Endothelial cell of umbilical vein (primary cell): ENCODE results near the gene WAC. TPM values are rescaled to one million over a fixed set of nuclear protein-coding genes. Genes with fewer than 3 reads are reported as not detected.

Experiments
- BruUV-seq: library from RNA; stranded (reverse); fragments of 400-500 nt; replicated peaks from 2 replicates; lab custom pipeline; 2021; lab: Mats Ljungman, UMichigan
- CTCF ChIA-PET: fragments of 300-600, 350-600 bp; sonication (Branson Sonifier 250); formaldehyde crosslinking; loops from one replicate; lab custom pipeline; 2021; ENCODE audit warnings: antibody characterized with exemption, inconsistent platforms; lab: Charles Lee
- POLR2A ChIA-PET: fragments of 300-600, 350-600 bp; sonication (Branson Sonifier 250); formaldehyde crosslinking; loops from one replicate; lab custom pipeline; 2021; ENCODE audit warnings: antibody characterized with exemption, inconsistent platforms; lab: Charles Lee
- DNase-seq: peaks from one replicate; pipeline ENCODE4 v3.0.0-alpha.2; 2011; ENCODE audit warnings: low read depth, low spot score
- FAIRE-seq: peaks from 2 replicates; lab custom pipeline; 2011; peaks lifted over from hg19 to GRCh38; lab: Jason Lieb, UNC
- H2AFZ ChIP-seq: 2 replicates; pipeline ENCODE4 v1.6.0; 2012; ENCODE audit warnings: low read depth, low read length, control low read depth, inconsistent platforms
- H3K27ac ChIP-seq: 2 replicates; pipeline ENCODE4 v1.5.1; 2011; ENCODE audit warnings: low read depth, mild to moderate bottlenecking, control low read depth, low read length, moderate library complexity; ENCODE audit not compliant: insufficient read depth
- H3K27me3 ChIP-seq, 2 experiments: 2 replicates each; pipeline versions ENCODE4 v1.6.0 to v1.6.1; 2011; ENCODE audit warnings: low read length in 2 of 2, mixed read lengths in 1 of 2; ENCODE audit not compliant: control insufficient read depth in 2 of 2, insufficient read depth in 2 of 2
- H3K36me3 ChIP-seq, 2 experiments: 2 replicates in 1 of 2; 3 replicates in 1 of 2; pipeline ENCODE4 v1.5.1; 2011; ENCODE audit warnings: low read length in 2 of 2, mild to moderate bottlenecking in 1 of 2, moderate library complexity in 1 of 2; ENCODE audit not compliant: control insufficient read depth in 2 of 2, insufficient read depth in 2 of 2; ENCODE audit errors: extremely low read depth in 1 of 2
- H3K4me1 ChIP-seq: 3 replicates; pipeline ENCODE4 v1.5.1; 2011; ENCODE audit warnings: mild to moderate bottlenecking, low read length; ENCODE audit not compliant: control insufficient read depth, insufficient read depth; ENCODE audit errors: extremely low read depth
- H3K4me2 ChIP-seq: 2 replicates; pipeline ENCODE4 v1.6.1; 2011; ENCODE audit warnings: low read length, control low read depth, mixed read lengths; ENCODE audit not compliant: insufficient read depth
- H3K4me3 ChIP-seq, 3 experiments: fragments of 200-600 bp in 1 of 3; sonication (generic), shearing (Covaris generic) in 1 of 3; replicated peaks in 1 of 3; 2 replicates each; pipeline ENCODE4 v1.5.1; 2011 to 2016; ENCODE audit warnings: control low read depth in 3 of 3, low read length in 3 of 3, mild to moderate bottlenecking in 2 of 3, inconsistent platforms in 1 of 3, low read depth in 1 of 3, moderate library complexity in 1 of 3; ENCODE audit not compliant: insufficient read depth in 1 of 3
- H3K79me2 ChIP-seq: 2 replicates; pipeline ENCODE4 v1.6.0; 2012; ENCODE audit warnings: low read length, inconsistent platforms; ENCODE audit not compliant: control insufficient read depth, insufficient read depth
- H3K9ac ChIP-seq: replicated peaks from 2 replicates; pipeline ENCODE3; 2011; ENCODE audit warnings: low read length, control low read depth; ENCODE audit not compliant: insufficient read depth; ENCODE audit errors: extremely low read depth
- H3K9me1 ChIP-seq: replicated peaks from 3 replicates; pipeline ENCODE4 v1.6.0; 2011; ENCODE audit warnings: mild to moderate bottlenecking, low read length; ENCODE audit not compliant: control insufficient read depth, insufficient read depth; ENCODE audit errors: extremely low read depth
- H3K9me3 ChIP-seq: replicated peaks from 2 replicates; pipeline ENCODE4 v1.5.1; 2012; ENCODE audit warnings: low read length, inconsistent platforms; ENCODE audit not compliant: control insufficient read depth, insufficient read depth
- H4K20me1 ChIP-seq: replicated peaks from 2 replicates; pipeline ENCODE3; 2011; ENCODE audit warnings: mild to moderate bottlenecking, low read length; ENCODE audit not compliant: control insufficient read depth, insufficient read depth; ENCODE audit errors: extremely low read depth
- EZH2 ChIP-seq: IDR thresholded peaks from 2 replicates; pipeline ENCODE4 v1.6.1; 2012; ENCODE audit warnings: borderline replicate concordance, low read depth, mild to moderate bottlenecking, moderate library complexity, low read length, inconsistent platforms; ENCODE audit not compliant: severe bottlenecking
- FOS ChIP-seq: IDR thresholded peaks from 2 replicates; pipeline ENCODE4 v1.6.1; 2011; ENCODE audit warnings: mild to moderate bottlenecking, low read length, moderate library complexity, borderline replicate concordance; ENCODE audit not compliant: insufficient read depth
- GATA2 ChIP-seq: IDR thresholded peaks from 2 replicates; pipeline ENCODE4 v1.7.0; 2011; ENCODE audit warnings: low read depth, mild to moderate bottlenecking, moderate library complexity, mixed read lengths, low read length; ENCODE audit not compliant: insufficient read length, insufficient read depth
- JUN ChIP-seq: IDR thresholded peaks from 2 replicates; pipeline ENCODE4 v1.6.1; 2011; ENCODE audit warnings: borderline replicate concordance, low read depth; ENCODE audit not compliant: insufficient read length, insufficient read depth
- MYC ChIP-seq: IDR thresholded peaks from one replicate; pipeline ENCODE4 v1.6.1; 2011; ENCODE audit warnings: mild to moderate bottlenecking, low read depth, low read length
- POLR2A ChIP-seq: IDR thresholded peaks from 2 replicates; pipeline ENCODE4 v1.6.1; 2012; ENCODE audit warnings: low read depth, mild to moderate bottlenecking, control low read depth, low read length
- POLR2AphosphoS5 ChIP-seq: IDR thresholded peaks from 2 replicates; pipeline ENCODE4 v1.6.1; 2012; ENCODE audit warnings: low read depth, mild to moderate bottlenecking, control low read depth, low read length, moderate library complexity; ENCODE audit not compliant: insufficient read depth
- dilution Hi-C: fragments of 300-500 bp; cut with MboI; formaldehyde crosslinking; loops from one replicate; pipeline ENCODE4 v1.15.0; 2019; ENCODE audit warnings: low sequenced_read_pairs; ENCODE audit not compliant: extremely low pct_ligation_motif_present
- intact Hi-C: fragments of 100-400 bp; cut with micrococcal nuclease; formaldehyde crosslinking; loops from one replicate; pipeline ENCODE4 v1.10.0; 2022
- polyA plus RNA-seq, 4 experiments: library from polyadenylated mRNA; depleted of rRNA in 3 of 4; stranded (reverse) in 3 of 4; unstranded in 1 of 4; fragments of >200 nt; gene quantifications; 2 replicates each; pipeline versions ENCODE4 v1.2.1 to v1.2.3, GENCODE V29; 2011 to 2012; ENCODE audit warnings: missing spikeins in 1 of 4
- total RNA-seq: library from RNA; stranded (reverse); gene quantifications from 2 replicates; pipeline ENCODE4 v1.2.3, GENCODE V29; 2021
- TF ChIP-seq, protein P1 (sequence below): IDR thresholded peaks from 2 replicates; pipeline ENCODE4 v1.6.1; 2011; ENCODE audit not compliant: insufficient read depth, insufficient read length
- TF ChIP-seq, protein P2 (sequence below), 2 donors: IDR thresholded peaks; 1 replicate in 1 of 2; 2 replicates in 1 of 2; pipeline ENCODE4 v1.5.1; 2011; ENCODE audit warnings: low read length in 2 of 2, mild to moderate bottlenecking in 2 of 2, moderate library complexity in 2 of 2, control low read depth in 1 of 2, inconsistent platforms in 1 of 2, low read depth in 1 of 2; ENCODE audit not compliant: insufficient read depth in 1 of 2; ENCODE audit errors: extremely low read depth in 1 of 2

Gene WAC
- total and polyA plus RNA-seq, 2 donors (not counting 3 experiments of a cell fraction or from before 2014, with no cell fraction given) = 49.2 to 101 TPM

DNA sequence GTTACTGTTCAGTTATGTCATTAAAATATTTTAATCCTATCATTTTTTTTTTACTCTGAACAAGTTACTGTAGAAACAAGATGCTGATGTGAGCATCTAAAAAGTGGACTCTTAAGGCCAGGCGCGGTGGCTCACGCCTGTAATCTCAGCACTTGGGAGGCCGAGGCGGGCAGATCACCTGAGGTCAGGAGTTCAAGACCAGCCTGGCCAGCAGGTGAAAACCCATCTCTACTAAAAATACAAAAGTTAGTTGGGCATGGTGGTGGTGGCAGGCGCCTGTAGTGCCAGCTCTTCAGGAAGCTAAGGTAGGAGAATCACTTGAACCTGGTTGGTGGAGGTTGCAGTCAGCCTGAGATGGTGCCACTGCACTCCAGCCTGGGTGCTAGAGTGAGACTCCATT is 2.9 kb downstream of the WAC start:
- peaks cover 86% of the 10 kb centered on the region for H3K79me2 ChIP-seq
- H2AFZ ChIP-seq = no peak overlapping the region
- peaks cover 17% of the 10 kb centered on the region for H3K4me1 ChIP-seq
- no peaks in the 10 kb centered on the region for H3K9me1 ChIP-seq
- ChIA-PET POLR2A (no interaction called here), CTCF (interaction anchor here (1.5 kb wide), 1 partner anchor 15 kb away, joined by 5 read pairs; no protein-coding TSS in a partner anchor)
- no peak for DNase-seq
- no peak for TF ChIP-seq JUN
- H3K9ac ChIP-seq = no peak overlapping the region
- intact Hi-C loops = loop anchor here (5.0 kb wide), 1 partner anchor 76 kb away; no protein-coding TSS in a partner anchor
- peak overlapping the region; percentile 48 for H3K4me2 ChIP-seq
- dilution Hi-C loops = no loop called here
- no TSS peak for BruUV-seq
- H3K4me3 ChIP-seq = no peak overlapping the region
- H3K27ac ChIP-seq = no peak overlapping the region
- FAIRE-seq = peak; percentile 4
- no peaks in the 10 kb centered on the region for H3K27me3 ChIP-seq
- peaks cover 11 to 36% of the 10 kb centered on the region in 2 experiments for H3K36me3 ChIP-seq
- peaks cover 17% of the 10 kb centered on the region for H4K20me1 ChIP-seq
- H3K9me3 ChIP-seq = no peaks in the 10 kb centered on the region

DNA sequence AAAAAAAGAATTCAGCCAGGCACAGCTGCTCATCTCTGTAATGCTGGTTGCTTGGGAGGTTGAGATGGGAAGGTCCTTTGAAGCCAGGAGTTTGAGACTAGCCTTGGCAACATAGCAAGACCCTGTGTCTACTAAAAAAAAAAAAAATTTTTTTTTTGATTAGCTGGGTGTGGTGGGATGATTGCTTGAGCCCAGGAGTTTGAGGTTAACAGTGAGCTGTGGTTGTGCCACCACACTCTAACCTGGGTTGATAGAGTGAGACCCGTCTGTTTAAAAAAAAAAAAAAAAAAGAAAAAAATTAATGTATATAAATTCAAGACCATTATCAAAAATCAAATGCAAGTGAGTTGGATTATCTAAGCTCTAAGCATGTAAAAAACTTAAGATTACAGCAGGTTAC is 5.7 kb downstream of the WAC start:
- Histone ChIP-seq H2AFZ (no peak overlapping the region), H3K9me1 (no peaks in the 10 kb centered on the region), H3K27ac (no peak overlapping the region), H3K9ac (no peak overlapping the region), H3K79me2 (peaks cover 98% of the 10 kb centered on the region), H3K4me3 (no peak overlapping the region), H3K27me3 (no peaks in the 10 kb centered on the region), H3K4me1 (peaks cover 9% of the 10 kb centered on the region), H3K4me2 (no peak overlapping the region), H4K20me1 (peaks cover 24% of the 10 kb centered on the region), H3K9me3 (no peaks in the 10 kb centered on the region), H3K36me3 (peaks cover 14 to 42% of the 10 kb centered on the region in 2 experiments)
- ChIA-PET CTCF (no interaction called here), POLR2A (interaction anchor here (0.7 kb wide), 1 partner anchor 72 kb away, joined by 7 read pairs; no protein-coding TSS in a partner anchor)
- dilution Hi-C loops = no loop called here
- intact Hi-C loops = loop anchor here (5.0 kb wide), 1 partner anchor 74 kb away; no protein-coding TSS in a partner anchor
- FAIRE-seq = no peak
- BruUV-seq = no TSS peak
- TF ChIP-seq POLR2AphosphoS5 (no peak), EZH2 (no peak), GATA2 (no peak), FOS (no peak), MYC (no peak), POLR2A (no peak), JUN (no peak)
- TF ChIP-seq, protein P1, sequence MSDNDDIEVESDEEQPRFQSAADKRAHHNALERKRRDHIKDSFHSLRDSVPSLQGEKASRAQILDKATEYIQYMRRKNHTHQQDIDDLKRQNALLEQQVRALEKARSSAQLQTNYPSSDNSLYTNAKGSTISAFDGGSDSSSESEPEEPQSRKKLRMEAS = no peak
- TF ChIP-seq, protein P2, sequence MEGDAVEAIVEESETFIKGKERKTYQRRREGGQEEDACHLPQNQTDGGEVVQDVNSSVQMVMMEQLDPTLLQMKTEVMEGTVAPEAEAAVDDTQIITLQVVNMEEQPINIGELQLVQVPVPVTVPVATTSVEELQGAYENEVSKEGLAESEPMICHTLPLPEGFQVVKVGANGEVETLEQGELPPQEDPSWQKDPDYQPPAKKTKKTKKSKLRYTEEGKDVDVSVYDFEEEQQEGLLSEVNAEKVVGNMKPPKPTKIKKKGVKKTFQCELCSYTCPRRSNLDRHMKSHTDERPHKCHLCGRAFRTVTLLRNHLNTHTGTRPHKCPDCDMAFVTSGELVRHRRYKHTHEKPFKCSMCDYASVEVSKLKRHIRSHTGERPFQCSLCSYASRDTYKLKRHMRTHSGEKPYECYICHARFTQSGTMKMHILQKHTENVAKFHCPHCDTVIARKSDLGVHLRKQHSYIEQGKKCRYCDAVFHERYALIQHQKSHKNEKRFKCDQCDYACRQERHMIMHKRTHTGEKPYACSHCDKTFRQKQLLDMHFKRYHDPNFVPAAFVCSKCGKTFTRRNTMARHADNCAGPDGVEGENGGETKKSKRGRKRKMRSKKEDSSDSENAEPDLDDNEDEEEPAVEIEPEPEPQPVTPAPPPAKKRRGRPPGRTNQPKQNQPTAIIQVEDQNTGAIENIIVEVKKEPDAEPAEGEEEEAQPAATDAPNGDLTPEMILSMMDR (IDR thresholded peaks at IDR 0.05; ENCODE audit: extremely low read depth in 1 of 2, insufficient read depth in 1 of 2, low read depth in 1 of 2, low read length in 2 of 2) = no peak
- no peak for DNase-seq
